ENCODE measurements around the gene CADPS.
A peak's percentile ranks its signal among the peaks of the same experiment; 100 is the strongest.

Gene CADPS

DNA sequence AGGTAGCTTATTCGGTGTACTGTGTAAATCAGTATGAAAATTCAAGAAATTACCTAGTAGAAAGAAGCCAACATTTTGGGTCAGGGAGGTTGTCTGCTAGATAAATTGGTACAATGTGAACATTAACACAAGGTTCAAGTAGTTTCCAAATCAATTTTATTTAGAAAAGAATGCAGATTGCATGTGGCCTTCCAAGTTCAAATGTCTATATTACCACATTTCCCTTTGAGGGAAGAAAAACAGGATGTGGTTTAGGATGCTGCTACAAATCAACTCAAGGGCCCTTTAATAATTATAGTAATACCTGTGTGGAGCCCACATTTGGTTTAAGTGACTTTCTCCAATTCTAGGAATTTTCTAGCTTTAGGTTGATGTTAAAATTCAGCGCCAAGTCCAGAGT lies 57.5 kb downstream of the CADPS start:
- peak overlapping the region; percentile 24 for H3K4me3 ChIP-seq (ENCODE audit: low read depth, low read length, poor library complexity, severe bottlenecking)
- H3K36me3 ChIP-seq (ENCODE audit: insufficient read depth, low read length): no peaks in the 10 kb centered on the region
- H3K4me2 ChIP-seq (ENCODE audit: low read length): peak overlapping the region; percentile 53
- no peaks in the 10 kb centered on the region for H3K9me2 ChIP-seq (ENCODE audit: low read depth, low read length)
- no peaks in the 10 kb centered on the region for H4K20me1 ChIP-seq (ENCODE audit: insufficient read depth, low read length)
- TF ChIP-seq, protein P1, sequence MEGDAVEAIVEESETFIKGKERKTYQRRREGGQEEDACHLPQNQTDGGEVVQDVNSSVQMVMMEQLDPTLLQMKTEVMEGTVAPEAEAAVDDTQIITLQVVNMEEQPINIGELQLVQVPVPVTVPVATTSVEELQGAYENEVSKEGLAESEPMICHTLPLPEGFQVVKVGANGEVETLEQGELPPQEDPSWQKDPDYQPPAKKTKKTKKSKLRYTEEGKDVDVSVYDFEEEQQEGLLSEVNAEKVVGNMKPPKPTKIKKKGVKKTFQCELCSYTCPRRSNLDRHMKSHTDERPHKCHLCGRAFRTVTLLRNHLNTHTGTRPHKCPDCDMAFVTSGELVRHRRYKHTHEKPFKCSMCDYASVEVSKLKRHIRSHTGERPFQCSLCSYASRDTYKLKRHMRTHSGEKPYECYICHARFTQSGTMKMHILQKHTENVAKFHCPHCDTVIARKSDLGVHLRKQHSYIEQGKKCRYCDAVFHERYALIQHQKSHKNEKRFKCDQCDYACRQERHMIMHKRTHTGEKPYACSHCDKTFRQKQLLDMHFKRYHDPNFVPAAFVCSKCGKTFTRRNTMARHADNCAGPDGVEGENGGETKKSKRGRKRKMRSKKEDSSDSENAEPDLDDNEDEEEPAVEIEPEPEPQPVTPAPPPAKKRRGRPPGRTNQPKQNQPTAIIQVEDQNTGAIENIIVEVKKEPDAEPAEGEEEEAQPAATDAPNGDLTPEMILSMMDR (IDR thresholded peaks at IDR 0.05; ENCODE audit: low read length): no peak
- TF ChIP-seq EZH2 (IDR thresholded peaks at IDR 0.05; ENCODE audit: borderline replicate concordance, low read length): no peak
- no peaks in the 10 kb centered on the region for H3K9me3 ChIP-seq (ENCODE audit: low read length)
- 0 out of 2 replicates have a peak, but pooled peaks cover 9% of the 10 kb centered on the region for H3F3A ChIP-seq (ENCODE audit: insufficient read depth, low read length)
- no peaks in the 10 kb centered on the region for H3K79me2 ChIP-seq (ENCODE audit: insufficient read depth, low read length)
- peak overlapping the region; percentile 98 for H3K27ac ChIP-seq (ENCODE audit: low read depth, low read length, poor library complexity, severe bottlenecking)
- no peak overlapping the region for H2AFZ ChIP-seq (ENCODE audit: low read length)
- peak overlapping the region; percentile 64 for H3K9ac ChIP-seq (ENCODE audit: low read length)
- H3K4me1 ChIP-seq (ENCODE audit: insufficient read depth, low read length, severe bottlenecking): peaks cover 95% of the 10 kb centered on the region
- H3K27me3 ChIP-seq (ENCODE audit: insufficient read depth, low read length): no peaks in the 10 kb centered on the region

DNA sequence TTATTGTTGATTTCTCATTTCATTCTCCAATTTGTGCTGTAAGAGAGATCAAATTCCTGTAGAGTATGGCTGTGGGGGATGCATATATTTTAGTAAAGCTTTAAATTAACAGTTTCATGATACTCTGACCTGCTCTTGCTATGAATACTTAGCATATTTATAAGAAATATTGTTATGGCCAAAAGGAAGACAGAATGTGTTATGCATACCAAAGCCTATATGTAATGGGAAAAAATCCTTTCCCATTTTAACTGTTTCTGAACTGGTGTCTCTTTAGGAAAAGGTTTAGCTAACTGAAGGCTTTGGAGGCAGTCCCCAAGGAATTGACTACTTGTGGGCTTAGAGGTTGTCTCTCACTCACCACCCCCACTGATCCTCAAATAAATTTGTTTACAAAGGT lies 59.2 kb downstream of the CADPS start:
- H3K79me2 ChIP-seq (ENCODE audit: insufficient read depth, low read length): no peaks in the 10 kb centered on the region
- no peaks in the 10 kb centered on the region for H3K36me3 ChIP-seq (ENCODE audit: insufficient read depth, low read length)
- H3K9me2 ChIP-seq (ENCODE audit: low read depth, low read length): no peaks in the 10 kb centered on the region
- H3K4me2 ChIP-seq (ENCODE audit: low read length): peak overlapping the region; percentile 53; the same call in 1 of the 2 replicates
- H3K27me3 ChIP-seq (ENCODE audit: insufficient read depth, low read length): no peaks in the 10 kb centered on the region
- 0 out of 2 replicates have a peak, but pooled peaks cover 9% of the 10 kb centered on the region for H3F3A ChIP-seq (ENCODE audit: insufficient read depth, low read length)
- no peak overlapping the region for H3K4me3 ChIP-seq (ENCODE audit: low read depth, low read length, poor library complexity, severe bottlenecking)
- peaks cover 95% of the 10 kb centered on the region for H3K4me1 ChIP-seq (ENCODE audit: insufficient read depth, low read length, severe bottlenecking)
- peak overlapping the region; percentile 98 for H3K27ac ChIP-seq (ENCODE audit: low read depth, low read length, poor library complexity, severe bottlenecking)
- H2AFZ ChIP-seq (ENCODE audit: low read length): no peak overlapping the region
- no peak for TF ChIP-seq EZH2 (IDR thresholded peaks at IDR 0.05; ENCODE audit: borderline replicate concordance, low read length)
- TF ChIP-seq, protein P1 (IDR thresholded peaks at IDR 0.05; ENCODE audit: low read length): no peak
- H3K9me3 ChIP-seq (ENCODE audit: low read length): no peaks in the 10 kb centered on the region
- no peaks in the 10 kb centered on the region for H4K20me1 ChIP-seq (ENCODE audit: insufficient read depth, low read length)
- peak overlapping the region; percentile 64 for H3K9ac ChIP-seq (ENCODE audit: low read length)

DNA sequence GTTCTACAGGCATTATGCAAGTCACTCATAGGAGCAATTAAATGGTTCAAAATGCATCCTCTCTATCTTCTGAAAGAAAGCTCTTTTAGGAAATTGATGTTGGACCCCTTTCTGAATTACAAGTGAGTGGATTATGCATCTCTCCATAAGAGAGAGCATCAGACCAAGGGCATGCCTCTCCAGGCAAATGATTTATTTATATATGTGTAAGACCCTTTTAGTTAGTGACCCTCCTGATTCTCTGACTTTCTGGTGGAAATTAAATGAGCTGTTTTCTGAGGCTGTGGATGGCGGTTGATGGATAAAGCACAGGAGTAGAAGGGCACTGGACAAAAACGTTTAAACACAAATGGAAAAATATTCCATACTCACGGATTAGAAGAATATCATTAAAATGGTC lies 62.6 kb downstream of the CADPS start:
- Histone ChIP-seq H3K4me1 (ENCODE audit: insufficient read depth, low read length, severe bottlenecking) (peaks cover 82% of the 10 kb centered on the region), H4K20me1 (ENCODE audit: insufficient read depth, low read length) (no peaks in the 10 kb centered on the region), H3K9me2 (ENCODE audit: low read depth, low read length) (no peaks in the 10 kb centered on the region), H3K4me2 (ENCODE audit: low read length) (no peak overlapping the region), H3K27me3 (ENCODE audit: insufficient read depth, low read length) (no peaks in the 10 kb centered on the region), H3K4me3 (ENCODE audit: low read depth, low read length, poor library complexity, severe bottlenecking) (no peak overlapping the region), H3F3A (ENCODE audit: insufficient read depth, low read length) (0 out of 2 replicates have a peak, but pooled peaks cover 2% of the 10 kb centered on the region), H3K79me2 (ENCODE audit: insufficient read depth, low read length) (no peaks in the 10 kb centered on the region), H3K9ac (ENCODE audit: low read length) (peak overlapping the region; percentile 37; the same call in 1 of the 2 replicates), H2AFZ (ENCODE audit: low read length) (peak overlapping the region; percentile 83; the same call in 1 of the 2 replicates), H3K27ac (ENCODE audit: low read depth, low read length, poor library complexity, severe bottlenecking) (peak overlapping the region; percentile 59), H3K36me3 (ENCODE audit: insufficient read depth, low read length) (no peaks in the 10 kb centered on the region), H3K9me3 (ENCODE audit: low read length) (no peaks in the 10 kb centered on the region)
- no peak for TF ChIP-seq EZH2 (IDR thresholded peaks at IDR 0.05; ENCODE audit: borderline replicate concordance, low read length)
- TF ChIP-seq, protein P1 (IDR thresholded peaks at IDR 0.05; ENCODE audit: low read length): no peak

Measured in OCI-LY1 (cell line).